Sciatic nerve (tissue), 2 donors: ENCODE data around the gene SNX3. TPM values are rescaled to one million over a fixed set of nuclear protein-coding genes. Genes with fewer than 3 reads are reported as not detected.
"Not testable (repeated sequence)": the region's sequence is repeated elsewhere in the genome, so short reads cannot be mapped to it uniquely, and the experiment has no call there.

Experiments used
- ATAC-seq: fragments of 200-7000 bp; cut with Tn5 transposase; one replicate; pipeline ENCODE4 v1.9.1; 2020; ENCODE audit warnings: mild to moderate bottlenecking, moderate library complexity
- DNase-seq: peaks from one replicate; pipeline ENCODE4 v3.0.0-alpha.2; 2020; ENCODE audit warnings: low spot score
- intact Hi-C: fragments of 100-400 bp; cut with DNase I; formaldehyde crosslinking; loops from one replicate; pipeline ENCODE4 v1.14.2; 2022
- total RNA-seq: library from RNA; stranded (reverse); fragmentation: NEBNext Ultra II Directional; extraction: Animal tissue kit (Norgen Biotek cat#: 25700); gene quantifications from one replicate; pipeline ENCODE4 v1.2.1, GENCODE V29; 2021
- donor health status: DM: no; HTN: no; CAD: no.
- donor health status: DM: no; HTN: no; CAD: no.

Gene SNX3
- total RNA-seq, result 145 TPM

DNA sequence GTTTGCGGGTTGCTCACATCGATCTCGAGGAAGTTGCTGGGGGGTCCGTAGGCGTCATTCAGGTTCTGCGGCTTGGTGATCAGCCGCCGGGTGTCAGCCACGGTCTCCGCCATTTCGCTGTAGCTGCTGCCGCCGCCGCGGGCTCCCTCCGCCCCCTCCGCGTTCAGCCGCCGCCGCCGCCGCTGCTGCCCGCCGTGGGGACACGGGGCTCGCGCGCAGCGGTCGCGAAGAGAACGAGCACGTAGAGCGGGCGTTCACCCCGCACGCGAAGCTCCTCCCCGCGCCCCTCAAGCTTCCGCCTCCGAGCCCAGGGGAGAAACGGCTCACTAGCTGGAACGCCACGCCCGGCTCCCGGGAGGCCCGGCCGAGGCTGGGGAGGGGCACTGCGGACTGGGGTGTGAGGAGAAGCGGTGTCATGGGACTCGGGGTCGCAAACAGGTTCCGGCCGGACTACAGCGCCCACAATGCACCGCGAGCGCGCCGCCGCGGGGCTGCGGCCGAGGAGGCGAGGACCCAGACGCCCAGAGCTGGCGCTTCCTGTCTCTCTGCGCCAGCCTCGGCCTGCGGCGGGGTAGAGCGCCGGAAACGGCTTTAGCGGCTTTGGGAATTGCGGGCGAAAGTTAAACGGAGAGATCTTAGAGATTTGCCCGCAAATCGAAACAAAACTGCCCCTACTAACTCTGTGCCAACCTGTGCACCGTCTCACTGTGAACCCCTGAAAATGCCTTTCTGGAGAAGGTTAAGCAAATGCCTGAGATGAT lies at the start of gene SNX3:
Gene SNX3, minus strand, starts transcription at position 232 of the 761 bp plus-strand sequence. Its CDS starts 119 bp downstream, at position 113.
- intact Hi-C loops, result no loop called here
- peak; percentile 98 for ATAC-seq

DNA sequence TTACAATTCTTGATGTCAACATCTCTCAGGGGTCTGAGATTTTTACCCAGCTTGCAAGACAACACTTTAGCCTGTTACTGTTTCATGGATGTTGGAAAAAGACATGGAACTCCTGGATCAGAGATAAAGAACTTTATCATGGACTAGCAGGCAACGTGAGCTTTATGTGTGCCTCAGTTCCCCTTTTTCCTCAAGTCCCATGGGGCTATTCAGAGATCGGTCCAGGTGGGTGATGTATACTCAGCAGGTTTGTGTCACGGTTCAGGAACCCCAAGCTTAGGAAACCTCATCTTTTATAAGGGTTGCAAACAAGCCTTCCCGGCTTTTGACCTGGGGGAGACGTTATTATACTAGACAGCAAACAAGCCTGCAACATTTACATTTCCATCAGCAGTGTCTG lies 49.0 kb upstream of the SNX3 start:
- intact Hi-C loops, result loop anchor here (10.0 kb wide), 1 partner anchor 515 kb away; no protein-coding TSS in a partner anchor
- DNase-seq (no peak), ATAC-seq (no peak)

More for the DNA sequence above, at the start of gene SNX3:
- DNase-seq, result peak; percentile 94

DNA sequence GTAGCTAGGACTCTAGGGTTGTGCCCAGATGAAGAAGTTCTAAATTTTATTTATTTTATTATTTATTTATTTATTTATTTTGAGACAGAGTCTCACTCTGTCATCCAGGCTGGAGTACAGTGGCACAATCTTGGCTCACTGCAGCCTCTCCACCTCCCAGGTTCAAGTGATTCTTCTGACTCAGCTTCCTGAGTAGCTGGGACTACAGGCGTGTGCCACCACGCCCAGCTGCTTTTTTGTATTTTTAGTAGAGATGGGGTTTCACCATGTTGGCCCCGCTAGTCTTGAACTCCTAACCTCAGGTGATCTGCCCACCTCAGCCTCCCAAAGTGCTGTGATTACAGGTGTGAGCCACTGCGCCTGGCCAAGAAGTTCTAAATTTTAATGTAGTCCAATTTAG lies 47.8 kb upstream of the SNX3 start:
- ATAC-seq, DNase-seq: not testable (repeated sequence)

GRCh38 chr6:108304646-108305045 lies 43.8 kb upstream of the SNX3 start:
- ATAC-seq, result no peak
- intact Hi-C loops, result loop anchor here (5.0 kb wide), 1 partner anchor 147 kb away; no protein-coding TSS in a partner anchor
- no peak for DNase-seq

More for the DNA sequence above, 47.8 kb upstream of the SNX3 start:
- intact Hi-C loops, result not testable (repeated sequence)

- ATAC-seq (no peak), DNase-seq (no peak)
- intact Hi-C loops, result loop anchor here (5.0 kb wide), 1 partner anchor 145 kb away; no protein-coding TSS in a partner anchor
Observed at GRCh38 chr6:108302386-108302785, 41.5 kb upstream of the SNX3 start.

DNA sequence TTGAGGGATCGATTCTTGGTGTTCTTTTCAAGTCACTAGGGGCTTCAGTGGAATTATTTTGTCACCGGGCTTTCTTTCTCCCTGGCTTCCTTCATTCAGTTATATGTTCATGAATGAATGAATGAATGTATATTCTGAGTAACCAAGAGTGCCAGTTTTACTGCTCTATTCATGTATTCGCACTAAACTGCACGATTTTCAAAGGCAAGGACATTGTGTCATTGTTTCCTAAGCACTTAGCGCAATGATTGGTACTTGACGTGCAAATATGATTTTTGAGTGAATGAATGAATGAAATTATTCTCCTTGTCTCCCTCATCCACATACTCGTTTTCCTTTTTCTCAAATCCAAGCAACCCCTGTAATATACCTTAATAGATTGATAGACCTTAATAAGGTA lies 34.8 kb upstream of the SNX3 start:
- ATAC-seq (no peak), DNase-seq (no peak)
- intact Hi-C loops, result no loop called here

DNA sequence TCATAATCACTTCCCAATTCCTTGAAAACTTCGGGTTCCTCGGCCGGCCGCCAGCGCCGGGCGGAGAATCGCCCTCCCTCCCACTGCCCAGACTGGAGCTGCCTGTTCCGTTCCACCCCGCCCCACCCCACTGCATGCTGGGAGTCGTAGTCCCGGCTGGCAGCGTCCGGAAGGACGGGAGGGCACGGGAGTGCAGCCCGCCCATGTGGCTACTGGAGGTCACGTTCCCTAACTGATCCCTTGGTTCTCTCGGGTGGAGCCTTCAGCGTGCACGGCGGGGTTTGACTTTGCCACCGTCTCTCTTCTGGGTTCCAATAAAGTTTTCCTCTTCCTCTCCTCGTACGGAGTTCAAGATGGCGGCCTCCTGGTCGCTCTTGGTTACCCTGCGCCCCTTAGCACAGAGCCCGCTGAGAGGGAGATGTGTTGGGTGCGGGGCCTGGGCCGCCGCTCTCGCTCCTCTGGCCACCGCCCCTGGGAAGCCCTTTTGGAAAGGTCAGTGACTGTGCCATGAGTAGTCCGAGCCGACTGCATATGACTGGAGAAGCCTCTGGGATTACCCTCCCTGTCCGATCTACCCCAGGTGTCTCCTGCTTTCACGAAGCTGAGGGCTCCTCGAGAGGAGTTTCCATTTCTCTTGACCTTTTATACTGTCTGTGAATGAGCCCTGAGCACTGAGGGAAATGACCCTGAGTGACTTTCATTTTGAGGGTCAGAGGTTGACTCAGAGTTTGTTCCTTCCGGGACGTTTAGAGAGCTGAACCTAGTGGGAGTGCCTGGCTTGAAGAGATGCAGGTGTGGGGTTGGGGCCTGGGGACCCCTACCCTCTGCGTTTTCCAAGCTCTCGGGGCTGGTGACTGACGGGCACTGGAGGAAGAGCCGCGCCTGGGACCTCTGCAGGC lies 34.1 kb upstream of the SNX3 start, which contains the start of gene AFG1L:
Gene AFG1L, plus strand, starts transcription at position 328 of the 899 bp plus-strand sequence. Its CDS starts 26 bp downstream, at position 354.
- intact Hi-C loops, result no loop called here
- ATAC-seq (peak; percentile 100), DNase-seq (peak; percentile 95)

DNA sequence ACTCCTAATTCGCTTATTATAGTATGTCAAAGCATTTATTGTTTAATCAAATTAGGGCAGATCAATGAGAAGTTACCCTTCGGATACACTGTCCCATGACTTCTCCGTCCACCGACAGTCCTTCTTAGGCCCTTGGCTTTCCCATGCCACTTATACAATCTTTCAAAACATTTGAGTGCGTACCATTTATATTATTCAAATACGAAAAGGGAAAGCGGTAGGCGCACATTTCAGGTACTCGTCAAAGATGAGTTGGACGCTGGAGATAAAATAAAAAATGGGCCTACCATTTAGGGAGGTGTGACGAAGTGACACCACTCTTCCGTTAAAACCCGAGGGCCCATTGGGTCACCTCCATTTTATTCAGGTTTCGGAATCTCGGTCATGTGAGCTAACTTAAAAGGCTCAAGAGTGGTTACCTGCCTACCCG lies 33.5 kb upstream of the SNX3 start:
- DNase-seq (no peak), ATAC-seq (no peak)
- intact Hi-C loops, result no loop called here

GRCh38 chr6:108293527-108294296 lies 32.9 kb upstream of the SNX3 start:
- intact Hi-C loops, result no loop called here
- no peak for DNase-seq
- no peak for ATAC-seq

DNA sequence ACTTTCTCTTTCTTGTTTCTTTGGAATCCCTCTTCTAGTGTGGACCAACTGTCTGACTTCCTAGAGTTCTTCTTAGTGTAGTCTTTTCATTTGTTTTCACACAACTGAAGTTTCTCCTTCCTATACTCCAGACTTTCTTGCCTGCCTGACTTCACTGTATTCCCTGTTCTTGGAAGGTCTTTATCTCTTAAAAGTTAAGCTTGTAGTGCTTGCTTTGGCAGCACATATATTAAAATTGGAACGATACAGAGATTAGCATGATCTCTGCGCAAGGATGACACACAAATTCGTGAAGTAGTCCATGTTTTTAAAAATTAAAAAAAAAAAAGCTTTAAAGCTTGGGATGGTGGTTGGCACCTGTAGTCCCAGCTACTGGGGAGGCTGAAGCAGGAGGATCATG lies 31.7 kb upstream of the SNX3 start:
- intact Hi-C loops, ATAC-seq: not testable (repeated sequence)

DNA sequence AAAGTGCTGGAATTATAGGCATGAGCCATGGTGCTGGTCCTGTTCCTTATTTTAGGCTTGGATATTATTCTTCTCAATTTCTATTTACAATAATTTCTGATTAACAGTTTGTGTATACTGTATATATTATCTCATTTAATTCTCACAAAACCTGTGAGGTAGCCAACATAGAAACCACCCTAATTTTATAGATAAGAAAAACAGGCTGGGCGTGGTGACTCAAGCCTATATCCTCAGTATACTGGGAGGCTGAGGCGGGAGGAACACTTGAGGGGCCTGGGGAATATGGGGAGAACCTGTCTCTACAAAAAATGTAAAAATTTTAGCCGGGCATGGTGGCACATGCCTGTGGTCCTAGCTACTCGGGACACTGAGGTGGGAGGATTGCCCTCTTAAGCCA lies 30.3 kb upstream of the SNX3 start:
- no peak for ATAC-seq
- intact Hi-C loops, result no loop called here
- no peak for DNase-seq

More for the DNA sequence above, 31.7 kb upstream of the SNX3 start:
- DNase-seq, result not testable (repeated sequence)

DNA sequence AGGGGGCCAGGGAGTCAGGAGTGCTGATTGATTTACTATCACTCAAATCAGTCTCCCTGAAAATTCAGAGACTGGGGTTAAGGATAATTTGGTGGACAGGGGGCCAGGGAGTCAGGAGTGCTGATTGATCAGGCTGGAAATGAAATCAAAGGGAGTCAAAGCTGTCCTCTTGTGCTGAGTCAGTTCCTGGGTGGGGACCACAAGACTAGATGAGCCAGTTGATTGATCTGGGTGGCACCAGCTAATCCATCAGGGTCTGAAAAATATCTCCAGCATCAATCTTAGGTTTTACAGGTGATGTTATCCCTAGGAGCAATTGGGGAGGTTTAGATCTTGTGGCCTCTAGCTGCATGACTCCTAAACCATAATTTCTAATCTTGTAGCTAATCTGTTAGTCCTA lies 27.9 kb upstream of the SNX3 start:
- intact Hi-C loops, result no loop called here
- no peak for ATAC-seq
- no peak for DNase-seq

GRCh38 chr6:108287373-108287772 lies 26.5 kb upstream of the SNX3 start:
- ATAC-seq, result no peak
- intact Hi-C loops, result no loop called here
- no peak for DNase-seq

GRCh38 chr6:108286366-108286765 lies 25.5 kb upstream of the SNX3 start:
- no peak for ATAC-seq
- intact Hi-C loops, result no loop called here
- no peak for DNase-seq

DNA sequence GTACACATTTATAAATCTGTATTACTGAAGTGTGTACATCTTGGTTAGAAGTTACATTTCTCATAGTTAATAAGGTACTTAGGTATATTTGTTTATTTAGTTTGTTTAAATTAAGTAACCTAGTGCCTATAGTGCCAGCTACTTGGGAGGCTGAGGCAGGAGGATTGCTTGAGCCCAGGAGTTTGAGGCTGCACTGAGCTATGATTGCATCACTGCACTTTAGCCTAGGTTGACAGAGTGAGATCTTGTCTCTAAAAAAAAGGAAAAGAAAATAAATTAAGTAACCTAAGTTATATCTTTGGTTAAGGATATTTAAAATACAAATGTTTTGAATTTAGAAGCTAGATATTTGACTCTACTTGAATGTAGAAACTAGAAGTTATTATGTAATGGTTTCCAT lies 24.5 kb upstream of the SNX3 start:
- no peak for DNase-seq
- intact Hi-C loops, result no loop called here
- no peak for ATAC-seq

DNA sequence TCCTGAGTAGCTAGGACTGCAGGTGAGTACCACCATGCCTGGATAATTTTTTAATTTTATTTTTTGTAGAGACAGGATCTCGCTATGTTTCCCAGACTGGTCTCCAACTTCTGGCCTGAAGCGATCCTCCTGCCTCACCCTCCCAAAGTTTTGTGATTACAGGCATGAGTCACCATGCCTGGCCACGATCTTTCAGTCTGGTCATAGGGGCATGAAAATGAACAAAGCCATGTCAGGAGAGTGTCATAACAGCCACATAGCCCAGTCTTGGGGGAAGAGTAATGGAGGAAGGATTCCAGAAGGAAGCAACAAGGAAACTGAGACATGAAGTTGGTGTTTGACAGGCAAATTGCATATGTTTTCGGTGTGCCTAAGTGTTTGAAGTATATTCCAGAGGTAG lies 17.0 kb upstream of the SNX3 start:
- no peak for DNase-seq
- no peak for ATAC-seq
- intact Hi-C loops, result no loop called here

DNA sequence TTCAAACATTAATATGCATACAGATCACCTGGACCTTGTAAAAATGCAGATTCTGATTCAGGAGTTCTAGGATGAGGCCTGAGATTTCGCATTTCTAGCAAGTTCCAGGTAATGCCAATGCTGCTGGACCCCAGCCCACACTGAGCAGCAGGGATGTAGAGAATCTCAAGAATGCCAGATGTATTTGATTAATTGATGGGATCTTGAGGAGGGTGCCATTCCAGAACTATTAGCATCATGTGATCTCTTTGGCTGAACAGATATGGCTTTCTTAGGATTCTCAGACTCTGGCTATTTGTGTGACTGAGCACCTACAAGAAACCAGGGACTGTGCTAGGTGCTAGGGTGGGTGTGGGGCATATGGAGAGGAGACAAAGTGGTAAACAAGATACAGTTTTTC lies 16.5 kb upstream of the SNX3 start:
- intact Hi-C loops, result no loop called here
- ATAC-seq (no peak), DNase-seq (no peak)

- DNase-seq (no peak), ATAC-seq (no peak)
- intact Hi-C loops, result no loop called here
Observed at GRCh38 chr6:108275976-108276375, 15.1 kb upstream of the SNX3 start.

DNA sequence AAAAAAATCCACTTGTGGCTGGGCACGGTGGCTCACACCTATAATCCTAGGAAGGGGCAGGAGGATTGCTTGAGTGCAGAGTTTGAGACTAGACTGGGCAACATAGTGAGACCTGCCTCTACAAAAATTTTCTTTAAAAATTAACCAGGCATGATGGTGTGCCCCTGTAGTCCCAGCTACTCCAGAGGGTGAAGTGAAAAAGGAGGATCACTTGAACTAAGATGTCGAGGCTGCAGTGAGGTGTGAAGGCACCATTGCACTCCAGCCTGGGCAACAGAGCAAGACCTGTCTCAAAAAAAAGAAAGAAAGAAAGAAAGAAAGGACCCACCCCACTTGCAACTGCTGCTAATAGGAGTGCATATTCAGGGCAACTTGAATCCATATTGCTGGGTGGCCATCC lies 13.7 kb upstream of the SNX3 start:
- intact Hi-C loops, result no loop called here
- ATAC-seq, result no peak
- no peak for DNase-seq
